Liver (tissue), 3 donors: Measurements from ENCODE around the gene FOXO3.

Experiments used
- CTCF ChIP-seq: fragments of 150-350 bp; IDR thresholded peaks from 2 replicates; pipeline ENCODE4 v1.5.1; 2017; ENCODE audit warnings: improper control_type of control experiment, low read depth, low read length; ENCODE audit not compliant: missing input control
- EGR1 ChIP-seq, 2 donors: IDR thresholded peaks; 2 replicates each; pipeline ENCODE4 v1.6.1; 2016 to 2018; ENCODE audit warnings: antibody characterized with exemption in 2 of 2, low read depth in 2 of 2
- FOXA1 ChIP-seq: IDR thresholded peaks from 2 replicates; pipeline ENCODE4 v1.6.1; 2016; ENCODE audit warnings: antibody characterized with exemption
- GABPA ChIP-seq, 2 donors: IDR thresholded peaks in 1 of 2; conservative IDR thresholded peaks in 1 of 2; 2 replicates each; pipeline ENCODE4 v1.6.1; 2016; ENCODE audit warnings: antibody characterized with exemption in 2 of 2, mild to moderate bottlenecking in 1 of 2, moderate library complexity in 1 of 2
- JUND ChIP-seq, 2 donors: IDR thresholded peaks; 2 replicates each; pipeline ENCODE4 v1.6.1; 2016; ENCODE audit warnings: antibody characterized with exemption in 2 of 2
- TAF1 ChIP-seq: conservative IDR thresholded peaks from 2 replicates; pipeline ENCODE4 v1.6.1; 2016; ENCODE audit warnings: antibody characterized with exemption, mild to moderate bottlenecking
- ZBTB33 ChIP-seq: IDR thresholded peaks from 2 replicates; pipeline ENCODE4 v1.6.1; 2016; ENCODE audit warnings: antibody characterized with exemption
- TF ChIP-seq, protein P1 (sequence below): IDR thresholded peaks from 2 replicates; pipeline ENCODE4 v1.6.1; 2016; ENCODE audit warnings: antibody characterized with exemption
- donor health status: healthy.
- donor health status: healthy.

DNA sequence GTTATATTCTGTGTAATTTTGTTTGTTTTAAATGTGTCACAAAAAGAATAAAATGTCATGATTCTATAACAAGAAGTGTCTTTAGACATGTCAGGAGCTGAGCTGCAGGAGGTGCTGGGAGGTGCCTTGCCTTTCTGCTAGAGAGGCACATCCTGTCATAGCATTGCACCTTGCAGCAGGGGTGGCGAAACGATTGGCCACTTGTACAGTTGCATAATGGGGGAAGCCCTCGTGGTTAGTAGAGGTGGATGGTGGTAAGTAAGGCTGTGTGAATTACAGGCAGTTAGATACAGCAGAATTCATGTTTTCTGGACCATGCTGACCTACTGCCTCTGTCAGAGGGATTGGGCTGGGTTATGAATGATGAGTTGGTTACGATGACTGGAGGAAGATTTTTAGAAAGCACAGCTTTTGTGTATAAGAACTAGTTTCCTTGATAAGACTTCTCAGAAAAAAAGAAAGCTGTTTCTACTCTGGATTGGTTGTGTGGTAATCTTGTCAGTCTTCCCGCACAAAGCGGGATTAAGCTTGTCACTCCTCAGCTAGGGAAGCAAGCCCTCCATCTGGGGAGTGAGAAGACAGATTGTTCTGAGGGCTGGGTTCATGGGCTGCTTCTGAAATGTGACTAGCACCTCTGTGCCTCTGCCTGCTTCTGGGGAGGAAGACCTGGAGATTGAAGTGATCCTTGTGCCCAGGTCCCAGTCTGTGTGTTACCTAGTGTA is 74.9 kb downstream of the FOXO3 start:
- TF ChIP-seq JUND (IDR thresholded peaks at IDR 0.05) (no peak), CTCF (no peak), FOXA1 (no peak), EGR1 (IDR thresholded peaks at IDR 0.05; ENCODE audit: low read depth in 2 of 2) (no peak), TAF1 (no peak), GABPA (IDR thresholded peaks at IDR 0.05 in 1 of 2, conservative IDR thresholded peaks at IDR 0.05 in 1 of 2) (no peak), ZBTB33 (no peak)
- TF ChIP-seq, protein P1, sequence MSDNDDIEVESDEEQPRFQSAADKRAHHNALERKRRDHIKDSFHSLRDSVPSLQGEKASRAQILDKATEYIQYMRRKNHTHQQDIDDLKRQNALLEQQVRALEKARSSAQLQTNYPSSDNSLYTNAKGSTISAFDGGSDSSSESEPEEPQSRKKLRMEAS, result no peak
